Colonic mucosa (tissue), 4 donors: Measurements from ENCODE around the gene RRAS2. TPM values are rescaled to one million over a fixed set of nuclear protein-coding genes. Genes with fewer than 3 reads are reported as not detected.
"Not testable (repeated sequence)": the region's sequence is repeated elsewhere in the genome, so short reads cannot be mapped to it uniquely, and the experiment has no call there.

Experiments
- DNase-seq: peaks from one replicate; pipeline ENCODE4 v3.0.0-alpha.2; 2020
- H3K27ac ChIP-seq: fragments of 200-600 bp; one replicate; pipeline ENCODE4 v1.8.0; 2021
- H3K27me3 ChIP-seq: fragments of 200-600 bp; one replicate; pipeline ENCODE4 v1.8.0; 2021
- H3K36me3 ChIP-seq: fragments of 200-600 bp; one replicate; pipeline ENCODE4 v1.8.0; 2021
- H3K4me1 ChIP-seq: fragments of 200-600 bp; one replicate; pipeline ENCODE4 v1.8.0; 2021; ENCODE audit warnings: mild to moderate bottlenecking
- H3K4me3 ChIP-seq: fragments of 200-600 bp; one replicate; pipeline ENCODE4 v1.8.0; 2021
- H3K9ac ChIP-seq, 2 donors: one replicate each; pipeline ENCODE4 v1.7.0; 2013; ENCODE audit warnings: control low read depth in 2 of 2, low read depth in 2 of 2, low read length in 2 of 2
- H3K9me3 ChIP-seq: fragments of 200-600 bp; one replicate; pipeline ENCODE4 v1.8.0; 2021
- intact Hi-C: fragments of 100-400 bp; cut with DNase I; formaldehyde crosslinking; loops from one replicate; pipeline ENCODE4 v1.14.1; 2022
- total RNA-seq, 2 donors: library from RNA; stranded (reverse); fragmentation: NEBNext Ultra II Directional in 1 of 2; extraction: Animal tissue kit (Norgen Biotek cat#: 25700) in 1 of 2; gene quantifications; one replicate each; pipeline ENCODE4 v1.2.1, GENCODE V29; 2021
- TF ChIP-seq, protein P1 (sequence below): fragments of 200-600 bp; IDR thresholded peaks from one replicate; pipeline ENCODE4 v1.8.0; 2022; ENCODE audit warnings: antibody characterized with exemption, mild to moderate bottlenecking
- donor health status: healthy.
- donor health status: DM: no; HTN: no; CAD: no.
- donor health status: DM: no; HTN: no; CAD: no.

The RRAS2 gene
- total RNA-seq = 10 to 100 TPM; 26.9 to 44.0 TPM

GRCh38 chr11:14358729-14359439 is at the start of gene RRAS2:
TSS of gene RRAS2 (minus strand) at chr11:14359183. CDS start at chr11:14358870, 313 bp downstream.
- Histone ChIP-seq H3K36me3 (no peaks in the 10 kb centered on the region), H3K27me3 (no peaks in the 10 kb centered on the region), H3K27ac (peak within 1 kb of the TSS; percentile 64), H3K4me1 (no peaks in the 10 kb centered on the region), H3K9me3 (no peaks in the 10 kb centered on the region), H3K4me3 (peak within 1 kb of the TSS; percentile 68), H3K9ac (peak within 1 kb of the TSS; percentile 85 to 89)
- peak; percentile 82 for DNase-seq
- intact Hi-C loops = no loop called here
- TF ChIP-seq, protein P1, sequence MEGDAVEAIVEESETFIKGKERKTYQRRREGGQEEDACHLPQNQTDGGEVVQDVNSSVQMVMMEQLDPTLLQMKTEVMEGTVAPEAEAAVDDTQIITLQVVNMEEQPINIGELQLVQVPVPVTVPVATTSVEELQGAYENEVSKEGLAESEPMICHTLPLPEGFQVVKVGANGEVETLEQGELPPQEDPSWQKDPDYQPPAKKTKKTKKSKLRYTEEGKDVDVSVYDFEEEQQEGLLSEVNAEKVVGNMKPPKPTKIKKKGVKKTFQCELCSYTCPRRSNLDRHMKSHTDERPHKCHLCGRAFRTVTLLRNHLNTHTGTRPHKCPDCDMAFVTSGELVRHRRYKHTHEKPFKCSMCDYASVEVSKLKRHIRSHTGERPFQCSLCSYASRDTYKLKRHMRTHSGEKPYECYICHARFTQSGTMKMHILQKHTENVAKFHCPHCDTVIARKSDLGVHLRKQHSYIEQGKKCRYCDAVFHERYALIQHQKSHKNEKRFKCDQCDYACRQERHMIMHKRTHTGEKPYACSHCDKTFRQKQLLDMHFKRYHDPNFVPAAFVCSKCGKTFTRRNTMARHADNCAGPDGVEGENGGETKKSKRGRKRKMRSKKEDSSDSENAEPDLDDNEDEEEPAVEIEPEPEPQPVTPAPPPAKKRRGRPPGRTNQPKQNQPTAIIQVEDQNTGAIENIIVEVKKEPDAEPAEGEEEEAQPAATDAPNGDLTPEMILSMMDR = no peak

GRCh38 chr11:14408612-14409011 is 49.6 kb upstream of the RRAS2 start:
- Histone ChIP-seq H3K27me3 (no peaks in the 10 kb centered on the region), H3K36me3 (no peaks in the 10 kb centered on the region), H3K9ac (no peak overlapping the region), H3K9me3 (no peaks in the 10 kb centered on the region), H3K4me3 (no peak overlapping the region), H3K27ac (no peak overlapping the region), H3K4me1 (no peaks in the 10 kb centered on the region)
- no peak for DNase-seq
- intact Hi-C loops = no loop called here
- TF ChIP-seq, protein P1 = no peak

DNA sequence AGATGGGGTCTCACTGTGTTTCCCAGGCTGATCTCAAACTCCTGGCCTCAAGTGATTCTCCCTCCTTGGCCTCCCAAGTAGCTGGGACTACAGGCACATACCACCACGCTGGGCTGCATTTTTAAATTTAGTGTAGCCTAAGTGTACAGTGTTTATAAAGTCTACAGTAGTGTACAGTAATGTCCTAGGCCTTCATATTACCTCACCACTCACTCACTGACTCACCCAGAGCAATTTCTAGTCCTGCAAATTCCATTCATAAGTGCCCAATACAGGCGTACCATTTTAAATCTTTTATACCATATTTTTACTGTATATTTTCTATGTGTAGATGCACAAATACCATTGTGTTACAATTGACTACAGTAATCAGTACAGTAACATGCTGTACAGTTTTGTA is 47.1 kb upstream of the RRAS2 start:
- intact Hi-C loops, DNase-seq, H3K4me3 ChIP-seq, H3K27ac ChIP-seq, H3K9me3 ChIP-seq, H3K4me1 ChIP-seq, H3K36me3 ChIP-seq, H3K27me3 ChIP-seq, H3K9ac ChIP-seq: not testable (repeated sequence)

- H3K27ac ChIP-seq, H3K36me3 ChIP-seq, intact Hi-C loops, H3K9ac ChIP-seq, H3K4me1 ChIP-seq, DNase-seq, H3K4me3 ChIP-seq, H3K9me3 ChIP-seq, H3K27me3 ChIP-seq: not testable (repeated sequence)
Measured at GRCh38 chr11:14403528-14403927, 44.5 kb upstream of the RRAS2 start.

DNA sequence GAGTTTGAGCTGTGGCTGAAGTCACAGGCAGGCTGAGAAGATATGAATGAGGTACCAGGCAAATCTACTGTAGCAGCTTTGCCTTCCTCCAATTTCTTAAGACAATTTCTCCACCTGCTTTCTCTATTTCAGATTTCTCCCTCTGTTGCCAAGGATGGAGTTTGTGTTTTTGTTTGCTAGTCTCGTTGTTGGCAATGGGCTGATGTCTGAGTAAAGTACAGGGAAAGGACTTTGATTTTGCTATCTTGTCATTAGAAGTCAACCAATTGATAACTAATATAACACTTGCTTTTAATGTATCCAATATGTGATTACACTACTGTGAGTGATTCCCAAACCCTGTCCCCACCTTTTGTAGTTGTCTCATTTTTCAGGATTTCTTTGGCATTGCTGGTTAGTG is 40.1 kb upstream of the RRAS2 start:
- intact Hi-C loops = no loop called here
- TF ChIP-seq, protein P1 = no peak

GRCh38 chr11:14396273-14396672 is 37.3 kb upstream of the RRAS2 start:
- no peaks in the 10 kb centered on the region for H3K36me3 ChIP-seq
- H3K9ac ChIP-seq = no peak overlapping the region
- TF ChIP-seq, protein P1 = no peak
- H3K4me1 ChIP-seq = no peaks in the 10 kb centered on the region
- H3K27ac ChIP-seq = no peak overlapping the region
- H3K4me3 ChIP-seq = no peak overlapping the region
- intact Hi-C loops = no loop called here
- DNase-seq = no peak
- no peaks in the 10 kb centered on the region for H3K9me3 ChIP-seq
- no peaks in the 10 kb centered on the region for H3K27me3 ChIP-seq

More for the DNA sequence above, 40.1 kb upstream of the RRAS2 start:
- Histone ChIP-seq H3K27me3 (no peaks in the 10 kb centered on the region), H3K9ac (no peak overlapping the region), H3K4me3 (no peak overlapping the region), H3K9me3 (no peaks in the 10 kb centered on the region), H3K27ac (no peak overlapping the region), H3K36me3 (no peaks in the 10 kb centered on the region), H3K4me1 (no peaks in the 10 kb centered on the region)
- no peak for DNase-seq
